GM19023 (cell line): ENCODE data around the gene BBS1.
"Not testable (repeated sequence)": the region's sequence is repeated elsewhere in the genome, so short reads cannot be mapped to it uniquely, and the experiment has no call there.

Source experiments
- ATAC-seq: cut with Tn5 transposase; IDR thresholded peaks from one replicate; pipeline ENCODE4 v1.9.1; 2021; ENCODE audit warnings: mild to moderate bottlenecking, moderate library complexity; ENCODE audit not compliant: unreplicated experiment

The BBS1 gene

DNA sequence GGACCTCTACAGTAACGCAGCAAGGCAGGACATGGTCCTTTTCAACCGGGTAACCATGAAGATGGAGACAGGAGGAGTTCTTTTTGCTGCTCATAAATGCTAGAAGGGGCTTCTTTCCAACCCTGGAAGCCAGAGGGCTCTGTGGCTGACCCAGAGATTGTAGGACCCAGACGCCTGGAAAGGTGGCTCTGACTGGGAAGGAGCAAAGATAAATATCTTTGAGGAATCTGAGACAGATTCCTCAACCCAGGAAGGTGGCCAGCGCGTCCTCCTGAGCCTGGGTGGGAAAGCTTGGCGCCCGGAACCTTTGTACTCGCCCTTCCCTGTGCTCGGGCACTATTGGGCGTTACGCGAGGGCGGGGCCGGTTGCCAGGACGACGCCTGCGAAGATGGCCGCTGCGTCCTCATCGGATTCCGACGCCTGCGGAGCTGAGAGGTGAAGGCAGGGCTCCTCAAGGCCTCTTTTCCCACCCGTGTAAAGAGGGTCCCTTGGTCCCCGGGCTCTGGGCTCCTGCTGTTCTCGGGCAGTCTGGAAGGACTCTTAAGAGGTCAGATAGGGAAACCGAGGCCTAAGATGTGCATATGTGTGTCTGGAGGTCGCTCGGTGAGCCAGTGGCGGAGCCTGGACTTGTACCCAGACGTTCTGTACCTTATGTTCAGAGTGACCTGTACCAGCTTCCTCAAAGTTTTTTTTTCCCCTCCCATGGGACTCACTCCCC is at the start of gene BBS1:
TSS of gene BBS1 (plus strand) at position 365 of the 719 bp plus-strand sequence. CDS start at position 390, 25 bp downstream.
- no peak for ATAC-seq

DNA sequence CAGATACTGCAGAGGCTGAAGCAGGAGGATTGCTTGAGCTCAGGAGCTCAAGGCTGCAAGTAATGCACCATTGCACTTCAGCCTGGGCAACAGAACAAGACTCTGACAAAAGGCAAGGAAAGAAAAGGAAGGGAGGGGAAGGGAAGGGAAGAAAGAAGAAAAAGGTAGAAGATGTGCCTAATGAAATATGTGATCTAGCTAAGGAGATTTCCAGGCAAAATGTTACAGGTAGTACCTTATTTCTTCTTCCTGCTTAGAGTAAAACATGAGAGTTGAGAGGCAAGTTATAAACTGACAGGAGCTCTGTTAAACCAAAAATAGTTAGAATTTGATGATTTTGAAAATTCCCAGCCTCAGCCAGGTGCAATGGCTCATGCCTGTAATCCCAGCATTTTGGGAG is 48.4 kb upstream of the BBS1 start:
- no peak for ATAC-seq

DNA sequence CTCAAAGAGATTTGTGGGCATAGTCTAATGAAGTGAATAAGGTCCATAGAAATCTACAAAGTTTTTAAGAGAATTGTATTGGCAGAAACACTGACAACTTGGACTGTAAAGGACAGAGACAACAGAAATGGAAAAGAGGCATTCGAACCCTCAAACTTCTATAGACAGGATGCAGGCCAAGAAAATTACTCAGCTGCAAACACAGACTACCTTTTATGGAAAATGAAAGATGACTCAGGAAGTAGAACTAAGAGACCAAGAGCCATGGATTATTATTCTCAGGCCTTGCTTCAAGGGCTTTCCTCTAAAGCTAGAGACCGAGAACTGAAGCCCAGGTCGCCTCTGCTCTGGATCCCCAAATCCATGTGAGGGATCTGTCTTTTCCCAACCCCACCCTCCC is 47.5 kb upstream of the BBS1 start:
- no peak for ATAC-seq

DNA sequence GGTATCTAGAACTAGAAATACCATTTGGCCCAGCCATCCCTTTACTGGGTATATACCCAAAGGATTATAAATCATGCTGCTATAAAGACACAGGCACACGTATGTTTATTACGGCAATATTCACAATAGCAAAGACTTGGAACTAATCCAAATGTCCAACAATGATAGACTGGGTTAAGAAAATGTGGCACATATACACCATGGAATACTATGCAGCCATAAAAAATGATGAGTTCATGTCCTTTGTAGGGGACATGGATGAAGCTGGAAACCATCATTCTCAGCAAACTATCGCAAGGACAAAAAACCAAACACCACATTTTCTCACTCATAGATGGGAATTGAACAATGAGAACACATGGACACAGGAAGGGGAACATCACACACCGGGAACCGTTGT is 46.3 kb upstream of the BBS1 start:
- ATAC-seq, result not testable (repeated sequence)

DNA sequence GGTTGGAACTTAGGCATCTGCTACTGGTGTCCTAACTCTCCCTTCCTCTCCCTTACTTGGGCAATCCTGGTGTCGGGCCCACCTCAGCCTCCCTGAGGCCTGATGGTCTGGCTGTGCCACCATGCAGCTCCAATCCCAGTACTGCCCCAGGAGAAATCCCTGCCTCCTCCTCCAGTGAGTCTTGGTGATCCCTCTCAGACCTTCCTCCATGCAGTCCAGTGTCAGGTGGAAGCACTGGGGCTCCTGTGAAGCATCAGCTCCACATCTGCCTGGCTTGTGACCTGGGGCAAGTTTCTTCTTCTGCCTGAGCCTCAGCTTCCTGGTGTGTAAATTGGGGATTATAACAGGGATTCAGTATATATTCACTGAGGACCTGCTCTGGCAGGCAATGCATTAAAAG is 45.5 kb upstream of the BBS1 start:
- no peak for ATAC-seq

DNA sequence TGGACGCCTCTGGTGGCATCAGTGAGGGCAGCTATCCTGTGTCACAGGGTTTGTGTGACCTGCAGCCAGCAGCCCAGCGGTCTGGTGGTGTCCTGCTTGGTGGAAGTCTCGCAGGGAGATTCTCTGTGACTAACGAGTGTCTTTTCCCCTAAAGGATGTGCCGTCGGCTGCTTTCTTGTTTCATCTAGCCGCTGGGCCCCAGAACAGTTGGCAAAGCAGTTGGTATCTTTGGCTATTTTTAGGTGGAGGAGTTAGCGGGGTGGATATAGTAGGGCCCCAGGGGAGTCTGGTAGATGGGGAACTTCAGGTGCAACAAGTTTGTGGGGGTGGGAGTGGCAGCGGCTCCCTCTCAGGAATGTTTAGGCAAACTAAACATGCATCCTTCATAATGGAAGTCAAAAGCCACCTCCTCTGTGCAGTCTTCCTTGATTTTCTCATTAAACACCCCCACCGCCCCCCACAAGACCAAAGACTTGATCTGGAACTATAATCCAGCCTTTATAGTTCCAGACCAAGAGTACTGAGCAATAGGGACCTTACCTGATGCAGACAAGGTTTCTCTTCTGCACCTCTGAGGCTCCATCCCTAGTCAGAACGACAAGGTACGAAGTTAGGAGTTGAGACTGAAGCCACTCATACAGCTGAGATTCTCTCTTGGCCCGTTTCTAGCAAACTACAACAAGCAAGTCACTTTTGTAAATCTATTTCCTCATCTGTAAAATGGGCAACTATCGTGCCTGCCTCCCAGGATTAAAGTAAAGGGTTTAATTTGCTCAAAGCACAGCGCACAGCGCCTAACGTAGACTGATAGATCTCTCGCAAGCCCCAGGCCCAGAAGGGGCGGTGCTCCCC is 44.8 kb upstream of the BBS1 start:
- ATAC-seq, result no peak

DNA sequence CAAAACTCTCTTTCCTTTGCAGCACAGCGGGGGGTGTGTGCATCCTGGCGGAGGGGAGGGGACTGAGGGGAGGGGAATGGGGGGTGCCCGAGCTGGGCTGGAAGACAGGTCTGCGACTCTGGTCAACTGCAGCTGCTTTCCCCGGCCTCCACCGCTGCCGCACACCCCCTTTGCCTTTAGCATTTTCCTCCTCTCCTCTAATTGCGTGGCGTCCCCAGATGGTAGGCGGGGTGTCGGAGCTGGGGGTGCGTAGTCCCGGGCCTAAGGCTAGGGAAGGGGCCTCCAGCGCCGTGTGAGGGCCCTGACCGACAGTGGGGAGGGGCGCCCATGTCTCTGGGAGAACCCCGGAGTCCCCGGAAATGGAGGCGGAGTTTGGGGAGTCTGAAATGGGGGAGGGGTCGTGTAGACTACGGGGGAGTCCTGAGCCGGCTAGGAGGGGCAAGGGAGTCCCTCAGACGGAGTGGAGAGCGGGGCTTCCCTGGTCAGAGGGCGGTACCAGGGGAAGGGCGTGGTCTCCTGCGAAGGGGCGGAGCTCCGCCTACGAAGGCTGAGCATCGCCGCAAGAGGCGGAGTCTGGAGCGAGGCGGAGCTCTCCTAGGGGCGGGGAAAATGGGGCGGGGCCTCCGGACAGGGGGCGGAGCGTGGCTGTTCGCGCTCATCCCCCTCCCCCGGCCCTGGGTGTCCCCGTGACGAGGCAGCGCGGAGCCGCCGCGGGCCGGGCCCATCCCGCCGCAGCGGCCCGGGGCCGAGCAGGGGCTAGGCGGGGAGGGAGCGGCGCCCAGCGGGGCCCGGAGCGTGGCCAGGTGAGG is 44.0 kb upstream of the BBS1 start, which contains the start of gene PELI3:
TSS of gene PELI3 (plus strand) at position 681 of the 809 bp plus-strand sequence. CDS start 1,224 bp downstream, outside the sequence.
- peak; percentile 71 for ATAC-seq

DNA sequence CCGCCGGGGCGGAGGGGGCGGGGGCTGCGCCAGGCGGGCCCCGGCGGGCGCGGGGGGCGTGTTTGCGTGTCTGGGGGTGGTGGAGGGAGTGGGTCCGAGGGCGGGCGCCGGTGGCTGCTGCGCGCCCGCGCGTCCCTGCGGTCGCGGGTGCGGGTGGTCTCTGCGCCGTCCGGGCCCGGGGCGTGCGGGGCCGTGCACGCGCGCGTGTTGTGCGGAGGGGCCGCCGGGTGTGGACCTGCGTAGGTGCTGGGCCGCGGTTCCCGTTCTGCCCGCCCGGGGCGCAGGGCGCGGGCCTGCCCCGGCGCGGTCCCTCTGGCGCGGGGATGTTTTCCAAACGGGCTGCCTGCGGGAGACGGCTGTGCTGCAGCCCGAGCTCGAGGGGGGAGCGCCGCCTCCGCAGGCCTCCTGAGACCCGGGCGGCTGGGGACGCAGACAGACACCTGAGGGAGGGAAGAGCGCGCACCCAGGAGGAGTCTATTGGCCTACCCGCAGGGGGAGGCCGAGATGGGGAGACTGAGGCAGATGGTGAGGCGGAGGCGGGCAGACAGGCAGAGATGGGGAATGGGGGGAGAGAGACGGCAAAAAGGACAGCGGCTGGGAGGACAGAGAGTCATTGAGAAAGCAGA is 43.3 kb upstream of the BBS1 start:
- peak; percentile 41 for ATAC-seq

DNA sequence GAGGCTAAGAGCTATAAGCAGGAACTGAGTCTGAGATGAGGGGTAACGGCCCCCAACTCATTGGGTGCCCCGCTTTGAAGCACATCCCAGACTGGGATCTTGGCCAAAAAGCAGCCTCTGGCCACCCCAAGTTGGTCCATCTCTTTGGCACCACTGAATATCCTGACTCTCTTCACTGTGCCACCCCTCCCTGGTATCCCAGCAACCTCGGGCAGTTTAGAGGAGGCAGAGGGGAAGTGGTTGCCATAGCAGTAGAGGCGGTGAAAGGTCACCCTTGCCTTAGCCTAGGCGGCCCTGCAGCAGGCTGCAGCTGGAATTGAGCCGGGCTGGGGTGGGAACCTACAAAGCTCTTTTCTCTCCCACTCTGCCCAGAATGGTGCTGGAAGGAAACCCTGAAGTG is 42.7 kb upstream of the BBS1 start:
- ATAC-seq, result no peak

DNA sequence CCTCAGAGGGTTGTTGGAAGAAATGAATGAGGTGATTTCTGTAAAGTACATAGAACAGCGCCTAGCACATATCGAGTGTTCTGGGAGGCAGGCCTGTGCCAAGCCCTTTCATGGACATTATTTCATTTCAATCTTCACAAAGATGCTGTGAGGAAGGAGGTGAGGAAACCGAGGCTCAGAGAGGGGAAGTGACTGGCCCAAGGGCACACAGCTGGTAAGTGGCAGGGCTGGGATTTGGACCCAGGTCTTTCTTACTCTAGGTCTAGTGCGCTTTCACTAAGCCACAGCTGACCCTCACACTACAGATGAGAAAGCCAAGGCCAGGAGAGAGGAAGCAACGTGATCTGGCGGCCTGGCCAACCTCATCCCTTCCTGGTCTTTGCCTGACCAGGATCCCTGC is 41.7 kb upstream of the BBS1 start:
- ATAC-seq, result no peak

DNA sequence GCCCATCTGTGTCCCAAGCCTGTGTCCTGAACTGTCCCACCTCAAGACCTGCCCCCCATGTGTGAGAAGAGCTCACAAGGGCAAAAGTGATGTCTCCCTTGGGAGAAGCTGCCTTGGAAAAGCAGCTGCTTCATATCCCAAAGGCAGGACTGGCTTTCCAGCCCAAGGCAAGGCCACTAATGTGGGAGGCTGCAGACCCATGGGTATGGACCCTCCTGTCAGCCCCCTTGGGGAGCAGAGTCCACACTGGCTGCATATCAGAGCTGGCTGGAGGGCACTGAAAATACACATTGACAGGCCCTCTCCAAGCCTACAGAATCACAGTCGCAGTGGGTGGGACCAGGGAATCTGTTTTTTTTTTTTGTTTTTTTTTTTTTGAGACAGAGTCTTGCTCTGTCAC is 41.0 kb upstream of the BBS1 start:
- ATAC-seq, result no peak

DNA sequence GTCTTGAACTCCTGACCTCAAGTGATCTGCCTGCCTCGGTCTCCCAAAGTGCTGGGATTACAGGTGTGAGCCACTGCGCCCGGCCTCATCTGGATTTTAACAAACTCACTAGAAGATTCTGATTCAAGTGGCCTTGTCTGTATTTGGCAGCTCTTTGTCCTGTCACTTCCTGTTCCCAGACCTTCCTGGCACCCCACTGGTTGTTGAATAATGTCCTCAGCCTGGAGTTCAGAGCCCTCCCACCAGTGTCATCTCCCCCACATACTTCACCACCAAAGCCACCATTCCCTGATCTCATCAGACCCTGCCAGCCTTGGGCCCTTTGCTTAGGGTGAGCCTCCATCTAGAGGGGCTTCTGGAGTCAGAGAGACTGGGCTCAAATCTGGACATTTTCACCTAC is 40.4 kb upstream of the BBS1 start:
- no peak for ATAC-seq

DNA sequence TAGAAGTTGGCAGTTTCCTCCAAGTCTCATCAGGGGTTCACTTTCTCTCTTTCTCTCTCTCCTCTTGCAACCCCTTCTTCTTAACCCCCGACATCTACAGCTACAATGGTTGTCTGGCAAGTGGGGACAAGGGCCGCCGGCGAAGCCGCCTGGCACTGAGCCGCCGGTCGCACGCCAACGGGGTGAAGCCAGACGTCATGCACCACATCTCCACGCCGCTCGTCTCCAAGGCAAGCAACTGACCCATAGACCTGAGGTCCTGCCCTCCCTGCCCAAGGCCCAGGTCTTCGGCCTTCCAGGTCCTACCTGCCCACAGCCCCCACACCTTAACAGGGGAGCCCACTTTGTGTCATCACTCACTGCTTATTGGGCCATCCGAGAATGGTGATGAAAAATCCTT is 39.3 kb upstream of the BBS1 start:
- no peak for ATAC-seq

DNA sequence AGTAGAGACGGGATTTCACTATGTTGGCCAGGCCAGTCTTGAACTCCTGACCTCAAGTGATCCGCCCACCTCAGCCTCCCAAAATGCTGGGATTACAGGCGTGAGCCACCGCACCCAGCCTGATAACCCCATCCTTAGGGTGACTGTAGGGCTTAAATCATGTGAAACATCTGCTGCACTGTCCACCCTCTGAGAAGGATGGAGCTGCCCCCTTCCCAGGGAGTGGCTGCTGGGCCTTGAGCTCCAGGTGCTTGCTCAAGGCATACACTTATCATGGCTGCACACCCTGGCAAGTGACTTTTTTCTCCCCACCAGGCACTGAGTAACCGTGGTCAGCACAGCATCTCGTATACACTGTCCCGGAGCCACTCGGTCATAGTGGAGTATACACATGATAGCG is 38.4 kb upstream of the BBS1 start:
- ATAC-seq, result no peak

DNA sequence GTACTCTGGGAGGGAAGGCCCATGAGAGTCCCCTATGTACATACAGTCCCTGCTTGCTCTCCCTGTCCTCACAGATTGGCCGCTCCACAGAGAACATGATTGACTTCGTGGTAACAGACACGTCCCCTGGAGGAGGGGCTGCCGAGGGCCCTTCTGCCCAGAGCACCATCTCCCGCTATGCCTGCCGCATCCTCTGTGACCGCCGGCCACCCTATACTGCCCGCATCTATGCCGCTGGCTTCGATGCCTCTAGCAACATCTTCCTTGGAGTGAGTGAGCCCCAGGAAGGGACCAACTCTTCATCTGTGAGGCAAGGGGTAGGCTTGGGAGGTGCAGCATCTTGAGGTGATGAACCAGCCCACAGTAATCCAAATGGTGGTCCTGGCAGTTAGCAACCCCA is 37.3 kb upstream of the BBS1 start:
- ATAC-seq, result no peak

DNA sequence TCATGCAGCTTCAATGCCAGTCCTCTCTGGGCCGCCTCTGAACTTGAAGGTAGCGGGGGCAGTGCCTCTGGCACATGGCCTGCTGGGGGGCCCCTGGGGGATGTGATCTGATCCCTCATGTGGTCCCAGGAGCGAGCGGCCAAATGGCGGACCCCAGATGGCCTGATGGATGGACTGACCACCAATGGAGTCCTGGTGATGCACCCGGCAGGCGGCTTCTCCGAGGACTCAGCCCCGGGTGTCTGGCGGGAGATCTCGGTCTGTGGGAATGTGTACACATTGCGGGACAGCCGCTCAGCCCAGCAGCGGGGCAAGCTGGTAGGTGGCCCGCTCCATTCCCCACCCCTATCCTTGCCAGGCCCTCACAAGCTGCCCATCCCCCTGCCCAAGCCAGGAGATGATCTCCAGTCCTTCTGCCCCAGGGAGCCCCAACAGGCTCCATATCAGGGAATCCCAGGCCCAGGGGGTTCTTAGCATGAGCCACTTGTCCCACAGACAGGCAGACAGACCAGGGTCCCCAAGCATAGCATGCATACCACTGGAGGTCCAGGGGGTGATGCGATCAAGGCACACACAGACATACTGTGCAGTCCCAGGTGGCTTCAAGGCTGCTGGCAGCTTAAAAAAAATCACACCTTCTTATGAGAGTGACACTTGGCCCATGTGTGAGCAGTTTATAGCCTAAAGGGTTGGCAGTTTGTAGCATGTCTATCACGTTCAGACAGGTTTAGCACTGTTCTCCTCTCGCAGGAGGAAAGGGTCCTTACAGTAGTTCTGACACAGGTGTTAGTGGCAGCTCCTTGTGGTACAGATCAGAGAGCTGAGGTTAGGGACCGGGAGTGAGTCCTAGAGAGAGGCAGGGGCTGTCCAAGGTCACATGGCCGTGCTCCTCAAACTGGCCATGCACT is 36.6 kb upstream of the BBS1 start:
- no peak for ATAC-seq

DNA sequence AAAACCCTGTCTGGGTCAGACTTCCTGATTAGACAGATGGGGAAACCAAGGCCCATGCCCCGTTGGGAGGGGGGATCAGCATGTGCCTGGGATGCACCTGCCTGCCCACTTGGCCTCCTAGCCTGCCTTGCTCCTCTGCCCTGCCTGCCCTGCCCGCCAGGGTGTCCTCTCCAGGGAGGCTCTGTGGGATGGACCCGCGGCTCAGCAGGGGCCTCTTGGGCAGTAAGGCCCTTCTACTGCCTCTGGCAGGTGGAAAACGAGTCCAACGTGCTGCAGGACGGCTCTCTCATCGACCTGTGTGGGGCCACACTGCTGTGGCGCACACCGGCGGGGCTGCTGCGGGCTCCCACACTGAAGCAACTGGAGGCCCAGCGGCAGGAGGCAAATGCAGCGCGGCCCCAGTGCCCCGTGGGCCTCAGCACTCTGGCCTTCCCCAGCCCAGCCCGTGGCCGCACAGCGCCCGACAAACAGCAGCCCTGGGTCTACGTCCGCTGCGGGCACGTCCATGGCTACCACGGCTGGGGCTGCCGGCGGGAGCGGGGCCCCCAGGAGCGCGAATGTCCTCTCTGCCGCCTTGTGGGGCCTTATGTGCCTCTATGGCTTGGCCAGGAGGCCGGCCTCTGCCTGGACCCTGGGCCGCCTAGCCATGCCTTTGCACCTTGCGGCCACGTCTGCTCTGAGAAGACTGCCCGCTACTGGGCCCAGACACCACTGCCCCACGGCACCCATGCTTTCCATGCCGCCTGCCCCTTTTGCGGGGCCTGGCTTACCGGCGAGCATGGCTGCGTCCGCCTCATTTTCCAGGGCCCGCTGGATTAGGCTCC is 34.9 kb upstream of the BBS1 start:
- no peak for ATAC-seq

DNA sequence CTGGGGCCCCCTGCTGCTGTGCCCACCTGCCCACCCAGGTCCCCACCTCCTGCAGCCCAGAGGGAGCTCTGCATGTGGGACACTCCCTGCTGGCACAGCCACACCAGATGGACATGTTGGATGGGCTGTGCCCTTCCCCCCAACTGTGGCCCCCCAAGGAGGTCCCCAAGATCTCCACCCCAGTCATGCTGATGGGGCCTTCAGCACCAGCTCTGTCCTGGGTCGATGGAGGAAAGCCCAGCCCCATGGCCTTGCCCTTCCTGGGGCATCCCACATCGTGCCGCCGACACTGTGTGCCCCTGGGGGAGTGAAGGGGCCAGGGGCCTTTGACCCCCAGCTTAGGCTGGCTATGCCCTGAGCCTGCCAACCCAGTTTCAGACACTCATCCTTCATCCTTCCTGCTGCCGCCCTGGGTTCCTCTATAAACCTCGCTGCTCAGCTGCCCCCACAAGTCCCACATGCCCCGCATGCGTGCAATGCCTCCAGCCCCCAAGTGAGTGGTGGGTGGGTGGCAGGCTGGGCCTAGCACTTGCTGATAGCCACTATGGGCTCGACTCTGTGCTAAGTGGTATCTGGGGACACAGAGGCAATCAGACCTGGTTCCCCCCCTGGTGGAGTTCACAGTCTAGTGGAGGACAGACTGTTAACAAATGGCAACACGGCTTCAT is 34.1 kb upstream of the BBS1 start:
- no peak for ATAC-seq
